Heart right ventricle (tissue), 16 donors: ENCODE measurements around the gene PRPSAP1. TPM values are rescaled to one million over a fixed set of nuclear protein-coding genes. Genes with fewer than 3 reads are reported as not detected.
"Not testable (repeated sequence)": the region's sequence is repeated elsewhere in the genome, so short reads cannot be mapped to it uniquely, and the experiment has no call there.

Experiments
- ATAC-seq, 8 donors: fragments of 200-7000 bp; cut with Tn5 transposase; one replicate each; pipeline ENCODE4 v1.9.1; 2020; ENCODE audit warnings: mild to moderate bottlenecking in 8 of 8, moderate library complexity in 8 of 8, moderate number of reproducible peaks in 1 of 8
- DNase-seq, 2 donors: peaks; one replicate each; pipeline ENCODE4 v3.0.0-alpha.2; 2020
- H3K27ac ChIP-seq, 10 donors: fragments of 200-600 bp; sonication (generic) in 2 of 10; one replicate each; pipeline versions ENCODE4 v1.5.0 to v1.8.0; 2020 to 2022; ENCODE audit warnings: mild to moderate bottlenecking in 3 of 10
- H3K27me3 ChIP-seq, 7 donors: fragments of 200-600 bp; one replicate each; pipeline ENCODE4 v1.8.0; 2021 to 2022; ENCODE audit warnings: mild to moderate bottlenecking in 2 of 7
- H3K36me3 ChIP-seq, 9 donors: fragments of 200-600 bp; sonication (generic) in 1 of 9; one replicate each; pipeline versions ENCODE4 v1.5.0 to v1.8.0; 2020 to 2022; ENCODE audit warnings: mild to moderate bottlenecking in 2 of 9
- H3K4me1 ChIP-seq, 9 donors: fragments of 200-600 bp; sonication (generic) in 1 of 9; one replicate each; pipeline versions ENCODE4 v1.5.0 to v1.8.0; 2020 to 2022; ENCODE audit warnings: mild to moderate bottlenecking in 4 of 9
- H3K4me3 ChIP-seq, 10 donors: fragments of 200-600 bp; sonication (generic) in 2 of 10; one replicate each; pipeline versions ENCODE4 v1.5.0 to v1.8.0; 2020 to 2022; ENCODE audit warnings: mild to moderate bottlenecking in 7 of 10, moderate library complexity in 2 of 10
- H3K9me3 ChIP-seq, 11 donors: fragments of 200-600 bp in 10 of 11; sonication (generic) in 2 of 11; one replicate each; pipeline versions ENCODE4 v1.5.0 to v1.8.0; 2013 to 2022; ENCODE audit warnings: mild to moderate bottlenecking in 2 of 11, control low read depth in 1 of 11, moderate library complexity in 1 of 11
- CTCF ChIP-seq, 9 donors: fragments of 200-600 bp; sonication (generic) in 2 of 9; IDR thresholded peaks; one replicate each; pipeline versions ENCODE4 v1.5.0 to v1.8.0; 2021 to 2022; ENCODE audit warnings: antibody characterized with exemption in 9 of 9, mild to moderate bottlenecking in 5 of 9, moderate library complexity in 1 of 9
- WGBS, 2 donors: extraction: QIAGEN DNeasy Blood & Tissue Kit; methylation state at CpG; one replicate each; pipeline ENCODE4 v1.1.7; 2013; ENCODE audit warnings: inconsistent platforms in 1 of 2; 5-methylcytosine and 5-hydroxymethylcytosine counted together
- intact Hi-C, 10 donors: fragments of 100-400 bp; cut with DNase I; formaldehyde crosslinking; loops; one replicate each; pipeline versions ENCODE4 v1.11.1 to v1.14.2; 2022
- polyA plus RNA-seq, 2 donors: library from polyadenylated mRNA; stranded (reverse); fragments of 200-250 nt; gene quantifications; one replicate each; pipeline ENCODE4 v1.2.3, GENCODE V29; 2013
- total RNA-seq, 10 donors: library from RNA; stranded (reverse); fragmentation: NEBNext Ultra II Directional in 3 of 10; extraction: Animal tissue kit (Norgen Biotek cat#: 25700) in 3 of 10; gene quantifications; one replicate each; pipeline versions ENCODE4 v1.2.1 to v1.2.4, GENCODE V29; 2021 to 2023
- donor health status: Arrhythmogenic right ventricular cardiomyopathy.
- donor health status: ischemic (EF 13 %, LVEDD 7.1; RV severe dilation, severe dysfunction).
- donor health status: healthy with polysubstance abuse.
- donor health status: DM: no; HTN: yes; CAD: no.
- donor health status: DM: no; HTN: no; CAD: no.
- donor health status: ischemic (EF 25% LVEDD 6.9; RV normal size, moderate dysfunction).
- donor health status: ischemic (EF 25% LVEDD 5.7; RV mildly dilated, moderate dysfunction).
- donor health status: healthy.
- donor health status: DM: yes; HTN: yes; CAD: no.
- donor health status: Ischemic cardiomyopathy.
- donor health status: ischemic (EF 35%, LVEDD 5.7; RV mildly dilated, moderate dysfunction).
- donor health status: nonischemic (EF 11% LVEDD 7.7; RV severe dilation, severe dysfunction).
- donor health status: DM: yes; HTN: yes; CAD: no.
- donor health status: PGD.
- donor health status: ischemic (EF 29% LVEDD 5.4; RV normal size, mild dysfunction).
- donor health status: nonischemic (EF 23%, LVEDD 6.1; RV moderate dilation, normal function).

PRPSAP1 gene
- total and polyA plus RNA-seq, 12 donors, result 26.4 to 43.7 (median 33.7) TPM

GRCh38 chr17:76270127-76270592 is 83.6 kb downstream of the PRPSAP1 start:
- peak overlapping the region in 7 of 10 donors; percentile 90 to 98 (median 96) for H3K27ac ChIP-seq
- intact Hi-C loops, result loop anchor here in 1 of 10 donors (10.0 kb wide), 1 partner anchor 255 kb away; no protein-coding TSS in a partner anchor
- no peaks in the 10 kb centered on the region for H3K27me3 ChIP-seq
- H3K36me3 ChIP-seq, result peaks cover 0 to 38% (median 0%) of the 10 kb centered on the region in 9 donors
- WGBS, 2 donors, result 89 to 90% methylated on average over 26 of the region's 26 CpGs
- H3K9me3 ChIP-seq, result no peaks in the 10 kb centered on the region
- H3K4me3 ChIP-seq, result no peak overlapping the region
- no peak for TF ChIP-seq CTCF (IDR thresholded peaks at IDR 0.05)
- ATAC-seq (no peak), DNase-seq (no peak)
- H3K4me1 ChIP-seq, result peaks cover 36 to 75% (median 66%) of the 10 kb centered on the region in 9 donors

- ATAC-seq (no peak), DNase-seq (peak in 1 of 2 donors; percentile 49)
- 50 to 62% methylated on average over 12 of the region's 12 CpGs for WGBS, 2 donors
- peak overlapping the region in 8 of 10 donors; percentile 67 to 98 (median 96) for H3K27ac ChIP-seq
- no peaks in the 10 kb centered on the region for H3K9me3 ChIP-seq
- intact Hi-C loops, result loop anchor here in 3 of 10 donors (5.0 to 10.0 kb wide), 3 partner anchors 72 to 487 kb away; partner anchors contain the start of genes MRPL38 (in 1 of the 3) and UNK (in 1 of the 3)
- TF ChIP-seq CTCF (IDR thresholded peaks at IDR 0.05), result no peak
- peaks cover 36 to 77% (median 71%) of the 10 kb centered on the region in 9 donors for H3K4me1 ChIP-seq
- peak overlapping the region in 1 of 10 donors; percentile 95 for H3K4me3 ChIP-seq
- peaks cover 0 to 38% (median 0%) of the 10 kb centered on the region in 9 donors for H3K36me3 ChIP-seq
- H3K27me3 ChIP-seq, result no peaks in the 10 kb centered on the region
These were observed 84.4 kb downstream of the PRPSAP1 start for GRCh38 chr17:76268991-76269981.

- DNase-seq, result peak; percentile 78 to 82
- H3K27me3 ChIP-seq, result no peaks in the 10 kb centered on the region
- peaks cover 36 to 83% (median 75%) of the 10 kb centered on the region in 9 donors for H3K4me1 ChIP-seq
- H3K4me3 ChIP-seq, result peak overlapping the region in 5 of 10 donors; percentile 4 to 95 (median 11)
- ATAC-seq, result peak in 6 of 8 donors; percentile 9 to 43 (median 19)
- no peak for TF ChIP-seq CTCF (IDR thresholded peaks at IDR 0.05)
- intact Hi-C loops, result loop anchor here in 3 of 10 donors (5.0 to 10.0 kb wide), 3 partner anchors 71 to 486 kb away; partner anchors contain the start of genes MRPL38 (in 1 of the 3) and UNK (in 1 of the 3)
- H3K27ac ChIP-seq, result peak overlapping the region; percentile 18 to 98 (median 94)
- peaks cover 0 to 38% (median 0%) of the 10 kb centered on the region in 9 donors for H3K36me3 ChIP-seq
- WGBS, 2 donors, result 15 to 16% methylated on average over 8 to 9 of the region's 9 CpGs
- no peaks in the 10 kb centered on the region for H3K9me3 ChIP-seq
These were observed 85.5 kb downstream of the PRPSAP1 start for GRCh38 chr17:76268015-76268749.

- H3K9me3 ChIP-seq, DNase-seq, ATAC-seq, H3K27me3 ChIP-seq: not testable (repeated sequence)
- 87 to 89% methylated on average over 13 of the region's 13 CpGs for WGBS, 2 donors
- peak overlapping the region in 9 of 10 donors; percentile 49 to 98 (median 95) for H3K27ac ChIP-seq
- peaks cover 0 to 38% (median 0%) of the 10 kb centered on the region in 9 donors for H3K36me3 ChIP-seq
- H3K4me3 ChIP-seq, result peak overlapping the region in 6 of 10 donors; percentile 72 to 98 (median 94)
- H3K4me1 ChIP-seq, result peaks cover 36 to 84% (median 74%) of the 10 kb centered on the region in 9 donors
- intact Hi-C loops, result loop anchor here in 3 of 10 donors (5.0 to 10.0 kb wide), 3 partner anchors 70 to 485 kb away; partner anchors contain the start of genes MRPL38 (in 1 of the 3) and UNK (in 1 of the 3)
These were observed 86.1 kb downstream of the PRPSAP1 start for GRCh38 chr17:76267581-76268001.
